H1 (cell line): ENCODE results near the gene LMX1B. TPM values are rescaled to one million over a fixed set of nuclear protein-coding genes. Genes with fewer than 3 reads are reported as not detected.

ENCODE experiments used
- CTCF ChIA-PET: fragments of 300-600 bp; sonication (Branson Sonifier 250); formaldehyde crosslinking; loops from one replicate; lab custom pipeline; 2021; ENCODE audit not compliant: partially characterized antibody; lab: Charles Lee
- POLR2A ChIA-PET: fragments of 300-600 bp; sonication (Branson Sonifier 250); formaldehyde crosslinking; loops from one replicate; lab custom pipeline; 2021; ENCODE audit warnings: inconsistent platforms; ENCODE audit not compliant: partially characterized antibody; lab: Charles Lee
- DNase-seq, 2 experiments: peaks; one replicate each; pipeline versions ENCODE4 v3.0.0 to v3.0.0-alpha.2; 2010 to 2022; ENCODE audit warnings: low spot score in 2 of 2, low read depth in 1 of 2, mixed read lengths in 1 of 2
- FAIRE-seq: peaks from 2 replicates; lab custom pipeline; 2011; peaks lifted over from hg19 to GRCh38; lab: Jason Lieb, UNC
- H2AFZ ChIP-seq: 2 replicates; pipeline ENCODE4 v1.8.1; 2012; ENCODE audit warnings: low read length, inconsistent platforms
- H2AK5ac ChIP-seq: 2 replicates; pipeline ENCODE4 v1.6.1; 2013; ENCODE audit warnings: low read depth, low read length
- H2BK120ac ChIP-seq: replicated peaks from 2 replicates; pipeline ENCODE3; 2013; ENCODE audit warnings: low read depth, low read length, inconsistent platforms
- H2BK12ac ChIP-seq: 2 replicates; pipeline ENCODE4 v1.6.1; 2013; ENCODE audit warnings: low read depth, low read length
- H2BK15ac ChIP-seq: 2 replicates; pipeline ENCODE4 v1.6.1; 2013; ENCODE audit warnings: low read length
- H2BK20ac ChIP-seq: 2 replicates; pipeline ENCODE4 v1.6.1; 2013; ENCODE audit warnings: low read length
- H2BK5ac ChIP-seq: 2 replicates; pipeline ENCODE4 v1.6.1; 2013; ENCODE audit warnings: low read depth, low read length
- H3K14ac ChIP-seq: 2 replicates; pipeline ENCODE4 v1.6.1; 2013; ENCODE audit warnings: inconsistent platforms; ENCODE audit not compliant: insufficient read length
- H3K18ac ChIP-seq: 2 replicates; pipeline ENCODE4 v1.6.1; 2013; ENCODE audit warnings: low read length; ENCODE audit errors: extremely low read depth
- H3K23ac ChIP-seq: 2 replicates; pipeline ENCODE4 v1.6.1; 2013; ENCODE audit warnings: inconsistent platforms; ENCODE audit not compliant: insufficient read length
- H3K23me2 ChIP-seq: 2 replicates; pipeline ENCODE4 v1.6.1; 2013; ENCODE audit warnings: low read depth, low read length
- H3K27ac ChIP-seq: 2 replicates; pipeline ENCODE4 v1.6.1; 2011; ENCODE audit warnings: low read depth, low read length, inconsistent platforms
- H3K27me3 ChIP-seq, 4 experiments: replicated peaks in 1 of 4; 1 replicate in 1 of 4; 2 replicates in 3 of 4; pipeline versions ENCODE4 v1.6.1 to v1.8.1; 2011 to 2013; ENCODE audit warnings: low read length in 3 of 4, mild to moderate bottlenecking in 3 of 4, inconsistent platforms in 2 of 4, mixed read lengths in 2 of 4, moderate library complexity in 1 of 4; ENCODE audit not compliant: control insufficient read depth in 3 of 4, insufficient read depth in 3 of 4; ENCODE audit errors: extremely low read depth in 1 of 4
- H3K36me3 ChIP-seq, 4 experiments: 2 replicates each; pipeline versions ENCODE4 v1.6.1 to v1.8.1; 2011 to 2013; ENCODE audit warnings: mild to moderate bottlenecking in 4 of 4, low read length in 3 of 4, moderate library complexity in 2 of 4, control low read depth in 1 of 4, inconsistent platforms in 1 of 4; ENCODE audit not compliant: insufficient read depth in 4 of 4, control insufficient read depth in 2 of 4
- H3K4ac ChIP-seq: replicated peaks from 2 replicates; pipeline ENCODE3; 2013; ENCODE audit warnings: low read length, low read depth, mixed read lengths, inconsistent platforms; ENCODE audit not compliant: insufficient read length
- H3K4me1 ChIP-seq, 4 experiments: replicated peaks in 1 of 4; 1 replicate in 1 of 4; 2 replicates in 3 of 4; pipeline versions ENCODE4 v1.6.1 to v1.8.1; 2011 to 2013; ENCODE audit warnings: low read length in 3 of 4, inconsistent platforms in 2 of 4, mixed read lengths in 1 of 4; ENCODE audit not compliant: insufficient read depth in 4 of 4, control insufficient read depth in 3 of 4
- H3K4me2 ChIP-seq, 2 experiments: 2 replicates each; pipeline versions ENCODE4 v1.6.1 to v1.8.1; 2011 to 2013; ENCODE audit warnings: low read depth in 2 of 2, low read length in 2 of 2, control low read depth in 1 of 2, inconsistent platforms in 1 of 2, mild to moderate bottlenecking in 1 of 2; ENCODE audit not compliant: insufficient read depth in 1 of 2
- H3K4me3 ChIP-seq, 4 experiments: fragments of 200-600, 300-600 bp in 1 of 4; sonication (generic), shearing (Covaris generic), sonication (Bioruptor Twin) in 1 of 4; 2 replicates each; pipeline versions ENCODE4 v1.5.1 to v1.8.1; 2011 to 2016; ENCODE audit warnings: low read length in 4 of 4, low read depth in 3 of 4, control low read depth in 2 of 4, inconsistent platforms in 2 of 4, mild to moderate bottlenecking in 2 of 4, mixed read lengths in 1 of 4, moderate library complexity in 1 of 4; ENCODE audit not compliant: insufficient read depth in 2 of 4; ENCODE audit errors: extremely low read depth in 1 of 4
- H3K56ac ChIP-seq: replicated peaks from 2 replicates; pipeline ENCODE3; 2013; ENCODE audit warnings: low read depth, mild to moderate bottlenecking, mixed read lengths, low read length, inconsistent platforms; ENCODE audit not compliant: insufficient read length
- H3K79me1 ChIP-seq: 2 replicates; pipeline ENCODE4 v1.6.1; 2013; ENCODE audit warnings: low read depth, low read length, control low read depth
- H3K79me2 ChIP-seq, 2 experiments: 2 replicates each; pipeline versions ENCODE4 v1.6.1 to v1.8.1; 2012 to 2013; ENCODE audit warnings: low read length in 2 of 2, mild to moderate bottlenecking in 2 of 2, inconsistent platforms in 1 of 2; ENCODE audit not compliant: insufficient read depth in 2 of 2, control insufficient read depth in 1 of 2
- H3K9ac ChIP-seq, 4 experiments: replicated peaks in 1 of 4; 1 replicate in 1 of 4; 2 replicates in 3 of 4; pipeline versions ENCODE4 v1.6.1 to v1.8.1; 2011 to 2013; ENCODE audit warnings: low read depth in 3 of 4, low read length in 3 of 4, control low read depth in 2 of 4, mild to moderate bottlenecking in 2 of 4, moderate library complexity in 2 of 4, inconsistent platforms in 1 of 4; ENCODE audit errors: extremely low read depth in 1 of 4
- H3K9me3 ChIP-seq, 2 experiments: 2 replicates each; pipeline versions ENCODE4 v1.6.1 to v1.8.1; 2012 to 2013; ENCODE audit warnings: mild to moderate bottlenecking in 2 of 2, moderate library complexity in 2 of 2, control low read depth in 1 of 2, inconsistent platforms in 1 of 2, low read depth in 1 of 2, low read length in 1 of 2, mixed read lengths in 1 of 2; ENCODE audit not compliant: insufficient read depth in 2 of 2
- H4K20me1 ChIP-seq, 2 experiments: replicated peaks in 1 of 2; 2 replicates each; pipeline versions ENCODE3 to v1.8.1; 2011 to 2013; ENCODE audit warnings: inconsistent platforms in 2 of 2, low read length in 2 of 2, mild to moderate bottlenecking in 1 of 2; ENCODE audit not compliant: insufficient read depth in 2 of 2, control insufficient read depth in 1 of 2
- H4K5ac ChIP-seq: 2 replicates; pipeline ENCODE4 v1.6.1; 2013; ENCODE audit warnings: low read length, low read depth, mixed read lengths, inconsistent platforms; ENCODE audit not compliant: insufficient read length
- H4K8ac ChIP-seq: 2 replicates; pipeline ENCODE4 v1.8.0; 2013; ENCODE audit warnings: mild to moderate bottlenecking, moderate library complexity, low read length, inconsistent platforms; ENCODE audit not compliant: insufficient read depth; ENCODE audit errors: extremely low read depth
- H4K91ac ChIP-seq: replicated peaks from 2 replicates; pipeline ENCODE3; 2013; ENCODE audit warnings: low read length, mixed read lengths, inconsistent platforms; ENCODE audit not compliant: insufficient read length
- CBX8 ChIP-seq: fragments of 300-800, 300-1000 bp; sonication (generic); IDR thresholded peaks from 2 replicates; pipeline ENCODE4 v1.7.1; 2016; ENCODE audit warnings: low read depth, low read length, borderline replicate concordance
- CHD2 ChIP-seq: IDR thresholded peaks from 2 replicates; pipeline ENCODE4 v1.6.1; 2012; ENCODE audit warnings: low read length, improper control_type of control experiment
- CREB1 ChIP-seq: IDR thresholded peaks from 2 replicates; pipeline ENCODE4 v1.6.1; 2012; ENCODE audit warnings: inconsistent platforms
- GABPA ChIP-seq: IDR thresholded peaks from 2 replicates; pipeline ENCODE4 v1.6.1; 2011; ENCODE audit warnings: mild to moderate bottlenecking, low read length, moderate library complexity, borderline replicate concordance; ENCODE audit not compliant: insufficient read depth
- JUND ChIP-seq: IDR thresholded peaks from 2 replicates; pipeline ENCODE4 v1.6.1; 2011; ENCODE audit warnings: mild to moderate bottlenecking, improper control_type of control experiment, low read length
- MAFK ChIP-seq: IDR thresholded peaks from 2 replicates; pipeline ENCODE4 v1.6.1; 2012; ENCODE audit warnings: low read depth, mild to moderate bottlenecking, improper control_type of control experiment, low read length
- NRF1 ChIP-seq: IDR thresholded peaks from 2 replicates; pipeline ENCODE4 v1.6.1; 2011; ENCODE audit warnings: mild to moderate bottlenecking, low read depth, low read length, improper control_type of control experiment
- PHF8 ChIP-seq: fragments of 200-600 bp; sonication (generic); conservative IDR thresholded peaks from 2 replicates; pipeline ENCODE4 v1.7.1; 2012; ENCODE audit warnings: low read depth, mild to moderate bottlenecking, inconsistent platforms, low read length, moderate library complexity
- RAD21 ChIP-seq, 2 experiments: IDR thresholded peaks in 1 of 2; conservative IDR thresholded peaks in 1 of 2; 2 replicates each; pipeline ENCODE4 v1.6.1; 2011; ENCODE audit warnings: low read depth in 2 of 2, low read length in 2 of 2, improper control_type of control experiment in 1 of 2, inconsistent platforms in 1 of 2, mild to moderate bottlenecking in 1 of 2, moderate library complexity in 1 of 2
- RFX5 ChIP-seq: IDR thresholded peaks from 2 replicates; pipeline ENCODE4 v1.6.1; 2011; ENCODE audit warnings: low read depth, low read length, improper control_type of control experiment, borderline replicate concordance
- SRF ChIP-seq: IDR thresholded peaks from 2 replicates; pipeline ENCODE4 v1.6.1; 2011; ENCODE audit warnings: mild to moderate bottlenecking, low read depth, low read length, moderate library complexity
- TEAD4 ChIP-seq: IDR thresholded peaks from 2 replicates; pipeline ENCODE4 v1.6.1; 2012; ENCODE audit warnings: low read depth, low read length, inconsistent platforms, mixed read lengths
- WGBS, 2 experiments: shearing (Covaris generic) in 1 of 2; methylation state at CpG; one replicate each; pipeline versions ENCODE4 v1.1.6 to v1.1.7; 2013 to 2015; ENCODE audit warnings: low lambda C conversion rate in 2 of 2, mixed read lengths in 2 of 2, inconsistent platforms in 1 of 2, low coverage in 1 of 2, missing lambda C conversion rate in 1 of 2; ENCODE audit not compliant: insufficient replicate concordance in 2 of 2, insufficient coverage in 1 of 2, insufficient read length in 1 of 2; ENCODE audit errors: extremely low coverage in 1 of 2, missing lambda C conversion rate in 1 of 2; 5-methylcytosine and 5-hydroxymethylcytosine counted together
- polyA plus RNA-seq, 7 experiments: library from polyadenylated mRNA; depleted of rRNA in 3 of 7; stranded (reverse) in 5 of 7; unstranded in 2 of 7; fragments of >200 nt in 5 of 7; fragments of 200-250 nt in 2 of 7; gene quantifications; 1 replicate in 5 of 7; 2 replicates in 1 of 7; 4 replicates in 1 of 7; pipeline versions ENCODE4 v1.2.1 to v1.2.3, GENCODE V29; 2011 to 2013; ENCODE audit warnings: missing spikeins in 2 of 7, mixed read lengths in 2 of 7
- total RNA-seq: library from RNA; stranded (reverse); fragmentation: NEBNext Ultra II Directional; extraction: Animal tissue kit (Norgen Biotek cat#: 25700); gene quantifications from 2 replicates; pipeline ENCODE4 v1.2.1, GENCODE V29; 2021

Gene LMX1B
- total and polyA plus RNA-seq, 2 of the 8 experiments (the other 6 are each of a cell fraction or from before 2014, with no cell fraction given): 0.09 to 0.37 TPM

DNA sequence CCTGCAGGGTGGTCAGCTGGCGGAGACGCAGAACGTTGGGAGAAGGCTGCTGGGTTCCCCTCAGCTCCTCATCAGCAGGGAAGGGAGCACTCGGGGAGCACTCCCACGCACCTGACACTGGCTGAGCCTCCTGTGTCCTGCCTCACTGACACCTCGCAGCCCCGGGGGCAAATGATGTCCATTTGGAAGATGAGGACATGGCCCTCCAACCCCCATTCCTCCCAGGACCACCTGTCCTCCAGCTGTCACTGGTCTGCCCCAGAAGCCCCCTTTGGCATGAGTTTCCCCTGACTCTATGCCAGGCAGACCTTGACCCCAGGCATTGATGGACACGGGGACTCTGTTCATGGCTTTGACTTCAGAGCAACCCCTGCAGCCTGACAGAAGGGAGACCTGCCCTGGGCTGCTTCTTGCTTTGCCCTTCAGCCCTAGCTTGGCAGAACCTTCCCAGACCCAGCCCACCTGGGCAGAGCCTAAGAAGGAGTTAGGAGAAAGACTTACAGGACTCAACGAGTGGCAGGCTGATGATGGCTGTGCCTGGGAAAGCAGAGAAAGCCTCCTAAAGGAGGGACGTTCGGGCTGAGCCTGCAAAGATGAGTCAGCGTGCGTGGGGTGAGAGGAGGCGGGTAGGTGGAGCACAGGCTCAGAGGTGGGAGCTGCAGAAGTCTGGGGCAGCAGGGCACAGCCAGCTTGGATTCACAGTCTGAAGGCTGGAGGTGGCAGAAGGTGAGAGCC lies 90.6 kb downstream of the LMX1B start:
- FAIRE-seq (no peak), DNase-seq (peak in 1 of 2 experiments; percentile 47)
- no peak overlapping the region for H4K8ac ChIP-seq
- peak overlapping the region; percentile 96; the same call in 1 of the 2 replicates for H2BK12ac ChIP-seq
- H3K9ac ChIP-seq: no peak overlapping the region
- no peaks in the 10 kb centered on the region for H4K20me1 ChIP-seq
- H3K27ac ChIP-seq: no peak overlapping the region
- H2BK120ac ChIP-seq: no peak overlapping the region
- no peak overlapping the region for H3K4me3 ChIP-seq
- no peaks in the 10 kb centered on the region for H3K9me3 ChIP-seq
- no peak overlapping the region for H3K4ac ChIP-seq
- no peak overlapping the region for H4K5ac ChIP-seq
- no peak overlapping the region; the same call in 1 of the 2 replicates for H3K18ac ChIP-seq
- H3K27me3 ChIP-seq: peaks cover 4 to 36% (median 30%) of the 10 kb centered on the region in 4 experiments
- H3K14ac ChIP-seq: no peak overlapping the region
- no peaks in the 10 kb centered on the region for H3K36me3 ChIP-seq
- 0 out of 2 replicates have a peak overlapping the region, but pooled peaks have one; percentile 24 for H2BK5ac ChIP-seq
- H2BK15ac ChIP-seq: peak overlapping the region; percentile 97
- peak overlapping the region; percentile 68; the same call in 1 of the 2 replicates for H2AK5ac ChIP-seq
- peak overlapping the region; percentile 62 for H4K91ac ChIP-seq
- H3K56ac ChIP-seq: no peak overlapping the region
- 0 out of 2 replicates have a peak overlapping the region, but pooled peaks have one; percentile 71 for H2AFZ ChIP-seq
- 56% methylated on average over 11 of the region's 14 CpGs; no CpG with 5 or more reads in 1 of the 2 experiments for WGBS, 2 experiments
- no peaks in the 10 kb centered on the region for H3K79me2 ChIP-seq
- ChIA-PET POLR2A (interaction anchor here (1.3 to 1.9 kb wide), 4 partner anchors 10 to 76 kb away, joined by 3 to 6 read pairs (median 3); no protein-coding TSS in a partner anchor), CTCF (interaction anchor here (0.6 to 11.7 kb wide), 47 partner anchors 7 to 1861 kb away, joined by 3 to 415 read pairs (median 4); partner anchors contain the start of gene ZBTB43)
- H3K4me2 ChIP-seq: no peak overlapping the region
- H3K79me1 ChIP-seq: no peaks in the 10 kb centered on the region
- H3K4me1 ChIP-seq: peaks cover 0 to 11% (median 8%) of the 10 kb centered on the region in 4 experiments; a peak in 5 of 7 replicates
- peaks cover 1% of the 10 kb centered on the region; the same call in 1 of the 2 replicates for H3K23me2 ChIP-seq
- peak overlapping the region; percentile 55; the same call in 1 of the 2 replicates for H2BK20ac ChIP-seq
- no peak overlapping the region for H3K23ac ChIP-seq
- TF ChIP-seq MAFK: no peak
- no peak for TF ChIP-seq GABPA
- no peak for TF ChIP-seq RFX5
- TF ChIP-seq CBX8: no peak
- no peak for TF ChIP-seq JUND
- TF ChIP-seq SRF: no peak
- no peak for TF ChIP-seq CHD2
- no peak for TF ChIP-seq NRF1
- TF ChIP-seq RAD21 (IDR thresholded peaks at IDR 0.05 in 1 of 2, conservative IDR thresholded peaks at IDR 0.05 in 1 of 2; ENCODE audit: low read depth in 2 of 2, low read length in 2 of 2): no peak
- no peak for TF ChIP-seq CREB1
- no peak for TF ChIP-seq TEAD4
- no peak for TF ChIP-seq PHF8
